HG02610 (cell line): ENCODE data around the gene SPX.
A peak's percentile ranks its signal among the peaks of the same experiment; 100 is the strongest.

Source experiments
- ATAC-seq: cut with Tn5 transposase; IDR thresholded peaks from one replicate; pipeline ENCODE4 v1.9.1; 2021; ENCODE audit warnings: mild to moderate bottlenecking, moderate library complexity; ENCODE audit not compliant: unreplicated experiment

SPX gene, protein sequence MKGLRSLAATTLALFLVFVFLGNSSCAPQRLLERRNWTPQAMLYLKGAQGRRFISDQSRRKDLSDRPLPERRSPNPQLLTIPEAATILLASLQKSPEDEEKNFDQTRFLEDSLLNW

DNA sequence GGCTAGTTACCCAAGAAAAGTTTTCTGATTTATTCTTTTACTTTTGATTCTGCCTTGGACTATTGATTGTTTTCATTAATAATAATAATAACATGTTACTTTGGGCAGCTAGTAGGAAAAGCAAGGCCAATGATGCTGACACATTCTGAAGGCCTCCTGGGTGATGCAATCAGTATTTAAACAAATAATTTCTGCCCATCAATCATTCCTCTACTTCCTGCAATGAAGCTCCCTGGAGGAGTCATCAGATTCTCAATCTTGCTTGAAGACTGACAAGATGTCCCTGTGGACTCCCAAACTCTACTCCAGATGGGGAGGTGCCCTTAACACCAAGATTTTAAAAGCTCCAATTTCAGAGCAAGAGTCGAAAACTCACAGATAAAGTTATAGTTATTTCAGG lies at the start of gene SPX:
SPX (plus strand) TSS at position 244 of the 400 bp plus-strand sequence. CDS start 177 bp downstream, outside the sequence.
- ATAC-seq = no peak

DNA sequence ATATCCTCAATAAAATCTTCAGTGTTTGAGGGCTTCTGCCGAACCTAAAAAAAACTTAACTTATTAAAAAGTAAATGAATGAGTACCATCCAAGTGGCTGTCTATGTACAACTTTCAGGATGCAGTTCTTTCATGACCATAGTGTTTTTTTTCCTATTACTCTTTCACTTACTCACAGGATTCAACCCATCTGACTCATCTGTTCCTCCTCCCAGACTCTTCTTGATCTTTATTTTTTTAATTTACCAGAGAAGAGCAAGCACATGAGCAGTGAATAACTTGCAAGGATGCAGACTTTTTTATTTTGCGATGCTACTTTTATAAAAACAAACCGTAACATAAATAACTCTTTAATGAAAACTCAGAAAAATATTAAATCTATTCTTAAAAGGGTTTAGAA lies 49.1 kb upstream of the SPX start:
- no peak for ATAC-seq

DNA sequence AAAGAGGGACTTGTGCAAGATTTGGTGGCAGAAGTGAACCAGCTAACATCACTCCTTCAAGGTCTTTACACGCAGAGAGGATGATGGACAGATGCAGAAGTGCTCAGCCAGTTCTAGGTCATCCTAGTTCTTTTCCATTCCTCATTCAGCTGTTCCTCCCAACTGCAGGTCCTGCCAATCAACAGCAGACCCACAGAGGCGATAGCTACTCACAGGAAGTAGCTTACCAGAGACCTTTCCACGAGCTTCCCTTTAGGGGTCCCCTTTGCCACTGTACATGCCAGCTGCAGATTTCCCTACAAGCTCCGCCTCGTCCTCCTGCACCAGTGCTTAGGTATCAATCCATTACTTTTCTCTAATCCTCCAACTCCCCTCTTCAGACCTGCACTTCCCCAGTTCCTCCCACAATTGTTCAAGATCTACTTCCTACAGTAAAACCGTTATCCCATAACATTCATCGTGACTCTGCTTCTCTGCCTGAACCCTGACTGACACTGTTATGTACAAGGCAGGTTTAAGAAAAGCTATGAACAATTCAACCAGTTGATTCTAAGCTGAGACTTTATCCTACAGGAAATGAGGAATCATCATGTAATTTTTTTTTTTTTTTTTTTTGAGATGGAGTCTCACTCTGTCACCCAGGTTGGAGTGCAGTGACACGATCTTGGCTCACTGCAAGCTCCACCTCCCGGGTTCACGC lies 47.2 kb upstream of the SPX start:
- no peak for ATAC-seq

DNA sequence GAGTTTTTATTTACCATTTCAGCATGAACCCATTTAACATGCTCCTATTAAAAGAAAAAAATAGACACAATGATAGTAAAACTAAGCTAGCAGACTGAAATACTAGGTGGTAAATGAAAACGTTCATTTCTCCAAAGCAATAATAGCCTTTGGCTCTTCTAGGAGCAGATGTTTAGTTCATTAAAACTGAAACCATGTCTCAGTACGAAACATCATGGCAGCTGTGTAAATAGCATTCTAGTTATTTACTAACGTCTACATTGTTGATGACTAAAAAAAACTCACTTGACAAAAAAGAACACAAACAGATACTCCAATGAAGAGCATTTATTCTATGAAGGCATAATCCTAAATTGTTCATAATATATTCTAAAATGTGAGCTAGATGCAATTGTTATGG lies 42.6 kb upstream of the SPX start:
- no peak for ATAC-seq

DNA sequence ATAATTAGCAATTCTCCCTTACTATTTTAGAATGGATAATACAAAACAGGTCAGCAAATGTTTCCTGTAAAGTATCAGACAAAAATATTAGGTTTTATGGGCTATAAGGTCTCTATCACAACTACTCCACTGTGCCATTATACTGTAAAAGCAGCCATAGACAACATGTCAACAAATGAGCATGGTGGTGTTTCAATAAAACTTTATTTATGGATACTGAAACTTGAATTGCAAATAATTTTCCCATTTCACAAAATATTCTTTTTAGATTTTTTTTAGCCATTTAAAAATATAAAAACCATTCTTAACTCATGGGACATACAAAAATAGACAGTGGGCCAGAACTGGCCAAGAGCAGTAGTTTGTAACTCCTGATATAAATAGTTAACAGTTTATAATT lies 40.1 kb upstream of the SPX start:
- no peak for ATAC-seq

DNA sequence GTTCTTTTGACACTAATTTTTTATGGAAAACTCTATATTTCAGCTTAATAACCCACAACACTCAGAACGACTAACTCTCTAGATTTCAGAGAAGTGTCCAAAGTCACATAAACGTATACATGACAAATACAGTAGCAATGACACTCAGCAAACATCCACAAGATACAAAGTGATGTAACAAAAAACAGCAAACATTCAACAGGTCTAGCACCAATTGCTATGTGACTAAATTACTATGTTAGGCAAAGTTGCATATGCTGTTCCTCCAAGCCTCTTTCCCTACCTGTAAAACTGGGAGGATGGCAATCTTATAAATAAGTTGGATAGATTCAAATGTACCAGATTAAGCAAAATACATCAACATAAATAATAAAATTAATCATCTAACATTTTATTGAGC lies 26.3 kb upstream of the SPX start:
- no peak for ATAC-seq

DNA sequence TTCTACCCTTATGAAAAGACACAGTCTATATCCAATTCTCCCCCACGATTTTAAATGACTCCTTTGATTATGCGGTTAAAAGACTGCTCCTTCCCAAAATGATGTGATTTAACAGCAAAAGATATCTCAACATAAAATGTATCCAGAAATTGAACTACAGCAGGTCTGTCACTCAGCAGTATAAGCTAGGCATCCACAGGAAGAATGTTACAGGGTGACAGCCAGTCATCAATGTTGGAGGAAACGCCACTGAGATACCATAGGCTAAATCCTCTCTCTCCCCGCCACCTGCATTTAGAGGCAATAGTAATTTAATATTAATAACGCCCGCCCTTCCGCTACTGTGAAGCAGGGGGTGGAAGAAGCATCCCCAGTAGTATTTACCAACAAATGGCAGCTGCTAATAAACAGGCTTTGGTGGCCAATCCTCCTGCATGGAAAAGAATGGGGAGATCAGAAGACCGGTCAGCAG lies 25.3 kb upstream of the SPX start:
- ATAC-seq = peak; percentile 1

DNA sequence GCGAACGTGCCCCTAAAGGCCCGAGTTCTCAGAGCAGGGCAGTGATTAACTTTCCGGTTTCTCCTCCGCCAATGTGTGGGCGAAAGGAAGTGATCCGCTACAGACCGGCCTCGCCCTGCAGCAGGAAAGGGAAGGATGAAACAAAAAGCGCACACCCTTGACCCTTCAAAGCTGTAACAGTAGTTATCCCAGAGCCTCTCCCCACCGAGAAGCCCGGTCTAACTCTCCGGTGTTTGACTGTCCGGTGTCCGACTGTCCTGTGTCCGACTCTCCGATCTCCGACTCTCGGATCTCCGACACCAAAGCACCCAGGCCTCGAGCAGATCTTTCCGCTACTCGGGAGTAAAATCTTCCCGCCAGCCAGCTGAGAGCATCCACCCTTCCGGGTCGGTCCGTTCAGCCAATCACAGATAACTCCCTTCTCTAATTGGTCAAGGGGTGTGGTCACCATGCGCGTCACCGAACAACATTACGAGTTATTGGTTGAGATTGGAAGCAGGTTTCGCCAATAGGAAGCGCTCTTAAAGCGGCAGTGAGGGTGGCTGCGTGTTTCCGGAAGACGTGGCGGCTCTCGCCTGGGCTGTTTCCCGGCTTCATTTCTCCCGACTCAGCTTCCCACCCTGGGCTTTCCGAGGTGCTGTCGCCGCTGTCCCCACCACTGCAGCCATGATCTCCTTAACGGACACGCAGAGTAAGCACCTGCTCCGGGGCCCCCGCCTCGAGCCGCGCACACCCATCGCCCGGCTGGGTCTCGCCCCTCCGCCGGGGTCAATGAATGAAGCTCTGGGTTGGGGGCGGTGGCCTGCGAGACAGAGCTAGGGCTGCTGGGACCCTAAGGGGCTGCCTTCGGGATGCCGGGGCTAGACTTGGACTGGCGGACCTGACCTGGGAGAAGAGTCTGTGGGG lies 24.6 kb upstream of the SPX start, which contains the start of the genes GOLT1B and RECQL:
GOLT1B (plus strand) TSS at position 532 of the 906 bp plus-strand sequence; CDS start at position 667, 135 bp downstream.
RECQL (minus strand) TSS at position 378 of the 906 bp plus-strand sequence. CDS start 2,065 bp downstream, outside the sequence.
- peak; percentile 99 for ATAC-seq

DNA sequence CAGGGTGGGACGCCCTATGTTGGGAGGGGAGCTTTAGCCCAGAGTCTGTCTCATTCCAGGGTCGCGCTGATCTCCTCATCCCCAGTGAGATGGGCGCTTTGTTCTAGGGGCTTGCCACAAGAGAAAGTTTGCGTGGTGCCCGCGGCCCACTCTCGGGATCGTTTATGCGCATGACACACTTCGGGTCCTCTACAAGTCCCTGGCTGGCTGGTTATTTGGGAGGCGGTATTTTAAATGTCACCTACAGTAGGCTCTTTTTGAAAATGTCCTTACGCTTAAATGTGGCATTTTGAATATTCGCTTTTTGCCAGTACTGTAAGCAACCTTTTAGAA lies 24.0 kb upstream of the SPX start:
- ATAC-seq = peak; percentile 0

DNA sequence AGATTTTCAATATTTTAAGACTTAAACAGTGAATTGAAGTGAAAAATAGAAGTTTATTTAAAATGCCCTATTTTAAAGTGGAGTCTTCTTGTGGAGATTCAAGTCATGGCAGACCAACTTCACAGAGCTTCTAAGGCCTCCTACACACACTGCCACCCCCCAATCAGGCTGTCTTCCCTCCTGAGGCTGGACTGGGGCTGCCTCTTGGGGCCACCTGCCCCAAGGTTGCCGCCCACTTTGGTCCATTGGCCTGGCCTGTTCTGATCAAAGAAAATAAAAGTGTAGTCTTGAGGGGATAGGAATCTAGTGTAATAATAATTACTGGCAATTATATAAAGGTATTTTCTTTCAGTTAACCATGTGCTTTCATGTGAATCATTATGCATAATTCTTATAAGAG lies 23.2 kb upstream of the SPX start:
- ATAC-seq = no peak

DNA sequence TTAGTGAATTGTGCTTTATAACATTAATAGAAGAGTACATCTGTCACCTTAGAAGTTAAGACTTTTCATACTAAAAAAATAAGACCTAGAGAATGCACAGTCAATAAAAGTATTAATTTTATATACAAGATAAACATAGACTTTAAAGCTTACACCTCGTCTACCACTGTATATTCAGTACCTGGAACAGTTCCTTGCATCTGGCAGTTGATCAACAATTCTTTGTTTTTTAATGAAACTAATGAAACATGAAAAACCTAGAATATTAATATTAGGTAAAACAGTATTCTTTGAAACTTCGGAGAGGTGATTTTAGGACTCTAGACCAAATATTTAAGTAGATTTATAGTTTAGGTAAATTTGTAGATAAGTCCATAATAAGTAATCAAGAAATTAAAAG lies 20.2 kb upstream of the SPX start:
- ATAC-seq = no peak

DNA sequence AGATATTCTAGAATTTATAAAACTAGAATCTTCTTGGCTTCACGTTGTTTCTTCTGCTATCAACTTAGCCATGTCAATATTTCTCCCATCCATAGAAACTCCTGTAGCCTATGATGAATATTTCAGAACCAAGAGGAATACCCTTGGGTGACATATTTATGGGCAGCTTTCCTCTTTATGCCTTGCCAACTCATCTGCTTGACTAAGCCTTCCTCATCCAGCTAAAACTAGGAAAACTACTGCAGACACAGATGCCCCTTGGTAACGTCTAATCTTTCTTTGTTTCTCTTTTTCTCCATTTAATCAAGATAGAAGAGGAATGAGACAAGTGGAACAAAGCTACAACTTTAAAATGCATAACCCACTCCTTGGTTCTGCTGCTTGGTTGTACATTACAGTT lies 18.2 kb upstream of the SPX start:
- no peak for ATAC-seq

DNA sequence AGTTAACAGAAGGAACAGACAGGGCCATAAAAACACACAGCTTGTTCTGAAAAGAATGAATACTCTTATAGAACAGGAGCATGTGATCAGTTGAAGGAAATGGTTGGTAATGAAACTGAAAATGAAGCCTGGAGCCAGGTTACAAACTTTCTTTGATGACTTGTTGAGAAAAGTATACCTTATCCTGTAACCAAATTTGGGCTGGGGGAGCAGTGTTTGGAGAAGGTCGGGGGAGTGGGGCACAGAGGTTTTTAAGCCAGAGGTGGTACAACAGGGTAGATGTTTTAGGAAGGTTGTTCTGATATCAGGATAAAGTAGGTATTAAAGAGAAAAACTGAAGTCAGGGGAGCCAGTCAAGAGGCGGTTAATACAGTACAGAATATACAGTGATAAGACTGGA lies 16.3 kb upstream of the SPX start:
- peak; percentile 96 for ATAC-seq

DNA sequence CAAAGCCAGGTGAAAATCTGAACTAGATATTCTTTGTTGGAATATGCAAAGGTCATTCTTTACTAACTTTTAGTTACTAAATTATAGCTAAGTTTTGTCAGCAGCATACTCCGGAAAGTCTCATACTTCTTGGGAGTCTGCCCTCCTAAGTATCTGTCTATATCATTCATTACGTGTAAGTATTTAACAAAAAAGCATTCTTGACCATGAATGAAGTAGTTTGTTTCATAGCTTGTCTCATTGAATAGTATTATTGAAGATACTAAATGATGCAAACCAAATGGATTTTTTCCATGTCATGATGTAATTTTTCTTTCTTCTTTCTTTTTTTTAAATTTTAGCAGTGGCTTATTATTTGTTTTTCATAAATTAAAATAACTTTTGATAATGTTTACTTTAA lies 9.8 kb upstream of the SPX start:
- ATAC-seq = no peak

DNA sequence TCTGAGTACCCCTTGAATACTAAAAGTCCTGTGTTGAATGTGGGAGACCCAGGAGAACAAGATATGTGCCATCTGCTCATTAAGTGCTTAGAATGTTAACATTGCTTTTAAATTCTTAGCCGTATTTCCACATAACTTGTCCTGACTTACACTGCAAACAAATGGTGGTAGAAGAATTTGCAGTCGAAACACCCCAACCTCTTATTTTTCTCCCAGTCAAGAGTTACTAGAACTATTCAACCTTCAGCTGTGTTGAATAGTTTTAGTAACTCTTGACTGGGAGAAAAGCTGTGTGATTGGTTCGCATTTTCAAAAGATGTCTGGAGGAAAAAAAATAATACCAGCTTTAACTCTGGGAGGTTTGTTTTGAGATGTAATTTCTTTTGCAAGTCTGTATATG lies 7.6 kb upstream of the SPX start:
- ATAC-seq = no peak

DNA sequence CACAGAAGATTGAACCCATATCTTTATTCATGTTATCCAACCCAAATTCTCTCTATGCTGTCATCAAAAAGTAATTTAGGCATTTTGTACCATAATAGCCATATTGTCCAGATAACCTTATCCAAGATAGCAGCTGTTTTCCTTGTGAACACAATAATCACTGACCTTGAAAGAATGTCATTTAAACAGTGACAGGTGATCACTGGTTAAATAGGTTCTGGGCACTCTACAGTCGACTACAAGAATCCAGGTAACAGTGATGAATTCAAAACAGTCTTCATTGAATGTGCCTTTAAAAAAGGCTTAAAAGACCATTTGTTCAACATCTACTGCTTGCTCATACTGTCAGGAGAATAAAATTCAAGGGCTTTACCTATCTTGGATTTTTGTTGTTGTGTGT lies 4.6 kb upstream of the SPX start:
- no peak for ATAC-seq

DNA sequence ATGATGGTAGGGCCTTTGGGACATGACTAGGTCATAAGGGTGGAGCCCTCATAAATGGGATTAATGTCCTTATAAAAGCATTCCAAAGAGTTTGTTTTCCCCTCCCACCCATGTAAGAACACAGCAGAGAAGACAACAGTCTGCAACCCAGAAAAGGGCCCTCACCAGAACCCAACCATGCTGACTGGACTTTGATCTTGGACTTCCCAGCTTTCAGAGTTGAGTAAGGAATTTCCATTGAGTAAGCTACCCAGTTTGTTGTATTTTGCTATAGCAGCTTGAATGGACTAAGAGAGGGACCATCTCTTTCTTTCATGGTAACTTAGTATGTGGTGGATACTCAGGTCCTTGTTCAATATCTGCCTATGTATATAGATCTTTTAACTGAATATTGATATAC lies 2.9 kb upstream of the SPX start:
- no peak for ATAC-seq

DNA sequence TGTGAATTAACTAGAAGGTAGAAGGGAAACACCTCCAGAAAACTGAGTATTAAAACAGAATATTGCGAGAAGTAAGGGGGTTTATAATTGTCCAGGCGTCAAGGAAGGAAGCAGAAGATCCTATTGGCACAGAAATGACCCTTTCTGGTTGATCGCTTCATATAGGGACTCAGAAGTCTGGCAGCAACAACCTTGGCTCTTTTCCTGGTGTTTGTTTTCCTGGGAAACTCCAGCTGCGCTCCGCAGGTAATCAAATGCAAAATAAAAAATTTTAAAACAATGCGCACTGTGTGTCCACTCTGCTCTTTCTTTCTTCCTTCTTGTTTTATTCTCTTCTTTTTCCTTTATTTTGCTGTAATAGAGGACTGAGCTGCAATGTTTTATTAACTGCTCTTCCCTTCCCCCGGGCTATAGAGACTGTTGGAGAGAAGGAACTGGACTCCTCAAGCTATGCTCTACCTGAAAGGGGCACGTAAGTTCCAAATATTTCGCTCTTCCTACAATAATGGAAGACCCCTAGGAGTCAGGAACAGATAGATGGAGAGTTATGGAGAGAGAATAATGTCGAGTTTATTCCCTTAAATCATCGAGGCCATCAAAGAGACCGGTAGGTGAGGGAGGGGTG lies 737 bp downstream of the SPX start:
- ATAC-seq = no peak

DNA sequence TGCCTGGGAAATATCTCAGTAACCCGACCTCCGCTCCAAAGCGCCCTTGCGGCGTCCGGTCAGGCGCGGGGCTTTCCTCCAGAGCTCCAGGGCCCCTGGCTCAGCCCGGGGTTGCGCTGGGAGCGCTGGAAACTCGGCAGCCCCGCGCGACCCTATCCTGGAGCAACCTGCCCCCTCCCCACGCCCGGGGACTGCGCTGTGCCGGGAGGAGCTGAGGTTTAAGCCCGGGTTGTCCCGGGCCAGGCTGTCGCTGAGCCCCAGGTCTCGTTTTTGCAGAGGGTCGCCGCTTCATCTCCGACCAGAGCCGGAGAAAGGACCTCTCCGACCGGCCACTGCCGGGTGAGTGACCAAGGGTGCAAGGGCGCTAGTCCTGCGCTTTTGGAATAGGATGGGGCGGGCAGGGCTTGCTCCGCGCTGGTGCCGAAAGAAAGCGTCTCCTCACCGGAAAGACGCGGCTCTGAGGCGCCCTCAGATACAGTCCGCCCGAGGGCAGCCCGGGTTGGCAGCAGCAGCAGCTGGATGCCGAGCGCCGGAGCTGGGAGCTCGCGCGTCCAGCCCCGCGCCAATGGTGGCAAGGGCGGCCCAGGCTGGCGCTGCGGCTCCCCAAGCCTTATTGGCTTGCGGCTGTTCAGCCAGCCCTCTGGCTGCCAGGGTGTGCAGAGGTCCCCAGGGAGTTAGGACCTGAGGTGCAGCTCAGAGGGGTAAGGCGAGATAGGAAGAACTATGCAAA lies 1.5 kb downstream of the SPX start:
- ATAC-seq = peak; percentile 95

DNA sequence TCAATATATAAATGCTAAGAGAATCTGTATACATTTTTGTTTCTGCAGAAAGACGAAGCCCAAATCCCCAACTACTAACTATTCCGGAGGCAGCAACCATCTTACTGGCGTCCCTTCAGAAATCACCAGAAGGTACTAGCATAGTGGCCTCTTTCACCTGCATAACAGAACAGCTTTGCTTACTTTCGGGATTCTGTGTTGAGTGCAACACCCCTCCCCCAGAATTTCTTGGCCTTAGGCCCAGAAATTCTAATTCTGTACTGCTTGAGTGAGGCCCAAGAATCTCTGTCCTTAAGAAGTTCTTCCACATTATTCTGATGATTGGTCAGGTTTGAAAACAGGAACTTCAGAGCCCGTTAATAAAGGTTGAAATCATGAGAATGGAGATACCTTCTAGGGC lies 2.9 kb downstream of the SPX start:
- ATAC-seq = no peak

DNA sequence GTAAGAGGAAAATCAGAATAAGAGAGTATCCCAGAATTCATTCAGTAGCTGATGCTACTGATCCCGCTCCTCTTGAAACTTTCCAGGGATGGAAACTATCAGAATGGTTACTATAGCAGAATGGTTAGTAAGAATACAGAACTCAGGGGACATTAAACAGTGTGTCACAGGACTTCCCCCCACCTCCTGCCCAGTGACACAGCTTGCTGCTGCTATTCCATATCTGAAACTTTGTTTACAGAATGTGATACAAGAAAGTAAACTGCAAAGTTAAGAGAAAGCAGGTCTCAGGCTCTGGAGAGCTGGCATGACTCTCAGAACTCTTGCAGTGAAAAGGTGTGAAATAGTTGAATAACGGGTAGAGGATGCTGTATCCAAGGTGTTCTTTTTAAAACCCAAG lies 3.4 kb downstream of the SPX start:
- ATAC-seq = no peak
